GM12865 (cell line): ENCODE data around the gene TTLL8.

Experiments
- DNase-seq: peaks from one replicate; pipeline ENCODE4 v3.0.0; 2010; ENCODE audit warnings: low read depth
- H3K4me3 ChIP-seq: 2 replicates; pipeline ENCODE4 v1.5.1; 2011; ENCODE audit warnings: mild to moderate bottlenecking, low read depth, low read length, control low read depth
- CTCF ChIP-seq: IDR thresholded peaks from 2 replicates; pipeline ENCODE4 v1.5.1; 2011; ENCODE audit warnings: low read length, control low read depth, low read depth, inconsistent platforms; ENCODE audit not compliant: insufficient read depth; ENCODE audit errors: missing control alignments

Gene TTLL8

DNA sequence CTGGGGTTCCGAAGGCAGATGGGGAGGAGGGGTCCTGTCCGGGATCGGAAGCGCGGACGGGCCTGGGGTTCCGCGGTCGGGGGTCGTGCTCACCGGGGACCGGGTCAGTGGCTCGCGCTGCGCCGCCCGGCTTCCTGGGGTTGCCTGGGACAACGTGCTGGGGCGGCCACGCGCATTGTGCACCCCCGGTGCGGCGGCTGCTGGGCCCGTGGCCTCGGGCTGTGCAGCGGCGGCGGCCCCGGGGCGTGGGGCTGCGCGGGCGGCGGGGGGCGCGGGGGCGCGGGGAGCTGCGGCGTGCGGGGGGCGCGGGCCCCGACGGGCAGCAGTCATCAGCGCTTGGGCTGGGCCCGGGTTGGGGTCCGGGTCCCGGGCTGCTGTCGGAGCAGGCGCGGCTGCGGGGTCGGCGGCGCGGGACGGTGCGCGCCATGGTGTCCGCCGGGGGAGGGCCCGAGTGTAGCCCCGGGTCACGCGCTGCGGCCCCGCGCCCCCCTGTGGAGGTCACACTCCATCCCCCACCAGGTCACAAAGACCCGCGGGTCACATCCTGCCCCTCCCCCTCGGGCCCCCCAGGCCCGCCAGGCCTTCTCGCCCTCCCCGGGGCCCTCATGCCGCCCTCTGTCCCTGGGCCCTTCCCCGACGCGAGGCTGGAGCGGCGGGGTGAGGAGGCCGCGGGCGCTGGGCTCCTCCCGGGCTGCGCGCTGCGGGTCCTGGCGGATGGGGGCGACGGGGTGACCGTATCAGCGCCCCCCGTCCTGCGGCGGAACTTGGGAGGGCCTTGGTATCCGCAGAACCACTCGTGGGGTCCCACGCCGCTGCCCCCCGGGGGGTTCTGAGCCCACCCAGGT, at the start of gene TTLL8:
TTLL8 (minus strand) TSS at position 238 of the 845 bp plus-strand sequence.
- TF ChIP-seq CTCF, result no peak

DNA sequence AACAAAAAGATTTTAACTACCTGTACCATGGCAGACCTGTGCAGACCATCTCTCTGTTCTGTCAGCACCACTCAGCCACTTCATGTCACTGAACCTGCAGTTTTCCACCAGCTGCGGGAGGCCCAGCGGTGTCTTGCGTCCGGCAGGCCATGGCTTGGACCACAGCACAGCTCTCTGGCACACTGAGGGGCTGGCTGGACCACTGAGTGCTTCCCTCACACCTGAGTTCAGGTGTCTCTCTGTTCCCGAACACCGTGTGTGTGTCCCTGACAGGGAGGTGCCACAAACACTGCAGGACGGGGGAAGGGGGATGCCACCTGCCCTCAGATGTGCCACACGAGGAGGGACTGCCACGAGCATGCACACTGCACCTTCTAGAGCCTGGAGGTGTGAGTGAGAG, 49.4 kb upstream of the TTLL8 start:
- no peak for DNase-seq
- no peak for TF ChIP-seq CTCF
- H3K4me3 ChIP-seq, result no peak overlapping the region

More for the DNA sequence above, at the start of gene TTLL8:
- DNase-seq, result no peak
- no peak within 1 kb of the TSS for H3K4me3 ChIP-seq

DNA sequence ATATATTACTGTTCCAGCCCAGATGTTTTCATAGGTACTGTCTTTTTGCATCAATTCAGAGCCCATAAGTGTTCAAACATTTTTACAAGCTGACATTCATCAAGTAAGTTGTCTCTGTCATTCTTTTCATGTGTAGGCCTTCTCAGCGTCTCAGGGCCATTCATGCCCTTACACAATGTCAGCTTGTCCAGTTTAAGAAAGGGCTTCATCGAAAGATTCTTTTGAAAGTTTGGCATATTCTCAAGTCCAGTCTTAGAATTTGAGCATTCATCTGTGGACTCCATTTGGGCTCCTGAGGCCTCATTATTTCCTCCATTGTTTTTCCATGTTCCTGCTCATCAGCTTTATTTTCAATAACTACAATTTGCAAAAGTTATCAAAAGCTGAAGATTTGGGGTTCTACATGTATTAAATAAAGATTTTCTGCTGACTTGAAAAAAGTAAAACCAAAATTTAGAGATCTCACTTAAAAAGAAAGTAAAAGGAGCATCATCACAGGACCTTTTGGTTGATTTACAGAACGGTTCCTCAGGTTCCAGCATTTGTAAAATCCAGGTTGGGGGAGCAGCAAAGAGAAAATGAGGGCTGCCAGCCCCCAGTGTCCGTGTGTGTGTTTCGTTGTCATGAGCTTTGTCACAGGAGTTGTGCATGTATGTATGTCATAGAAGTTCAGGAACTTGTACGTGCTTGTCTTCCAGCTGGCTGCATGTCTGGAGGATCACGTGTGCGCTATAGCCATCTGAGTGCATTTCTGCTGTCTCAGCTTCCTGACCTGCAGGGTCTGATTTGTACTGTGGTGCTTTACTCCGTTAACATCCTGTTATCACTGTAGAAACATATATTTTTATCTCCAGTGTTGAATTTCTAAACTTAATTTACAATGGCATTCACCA, 47.4 kb upstream of the TTLL8 start:
- peak; percentile 77 for DNase-seq
- peak overlapping the region; percentile 44 for H3K4me3 ChIP-seq
- no peak for TF ChIP-seq CTCF

- DNase-seq, result peak; percentile 17
- TF ChIP-seq CTCF, result no peak
- no peak overlapping the region for H3K4me3 ChIP-seq
These were observed 46.0 kb upstream of the TTLL8 start for GRCh38 chr22:50104141-50104544.

- no peak overlapping the region for H3K4me3 ChIP-seq
- TF ChIP-seq CTCF, result no peak
- peak; percentile 41 for DNase-seq
These were observed 44.8 kb upstream of the TTLL8 start for GRCh38 chr22:50102946-50103345.

- no peak for TF ChIP-seq CTCF
- peak; percentile 52 for DNase-seq
- H3K4me3 ChIP-seq, result no peak overlapping the region
These were observed 43.9 kb upstream of the TTLL8 start for GRCh38 chr22:50101870-50102565.
